Dermis blood vessel endothelial cell (primary cell): ENCODE results near the gene TBC1D30. TPM values are rescaled to one million over a fixed set of nuclear protein-coding genes. Genes with fewer than 3 reads are reported as not detected.
"Not testable (repeated sequence)": the region's sequence is repeated elsewhere in the genome, so short reads cannot be mapped to it uniquely, and the experiment has no call there.

Experiments used
- DNase-seq: peaks from one replicate; pipeline ENCODE4 v3.0.0; 2010
- total RNA-seq: library from RNA; depleted of rRNA; stranded (reverse); fragments of >200 nt; gene quantifications from 2 replicates; pipeline ENCODE4 v1.2.3, GENCODE V29; 2014

TBC1D30 gene
- total RNA-seq, 1 donor from 2014 or later = 19.6 TPM

DNA sequence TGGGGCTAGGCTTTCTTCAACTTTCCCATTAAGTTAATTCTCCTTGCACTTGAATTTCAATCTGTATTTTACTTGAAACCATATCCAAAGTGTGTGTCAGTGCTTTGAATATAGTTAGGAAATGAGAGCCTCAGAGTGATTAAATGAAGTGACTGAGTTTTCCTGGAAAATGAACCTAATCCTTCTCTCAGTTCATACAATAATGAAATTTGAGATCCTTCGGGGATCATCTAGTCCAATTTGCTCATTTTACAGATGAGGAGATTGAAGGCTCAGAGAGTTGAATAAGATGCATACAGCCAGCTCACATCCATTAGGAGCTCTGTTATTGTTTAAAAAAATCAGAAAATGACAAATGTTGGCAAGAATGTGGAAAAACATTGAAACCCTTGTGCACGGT, 18.3 kb upstream of the TBC1D30 start:
- no peak for DNase-seq

DNA sequence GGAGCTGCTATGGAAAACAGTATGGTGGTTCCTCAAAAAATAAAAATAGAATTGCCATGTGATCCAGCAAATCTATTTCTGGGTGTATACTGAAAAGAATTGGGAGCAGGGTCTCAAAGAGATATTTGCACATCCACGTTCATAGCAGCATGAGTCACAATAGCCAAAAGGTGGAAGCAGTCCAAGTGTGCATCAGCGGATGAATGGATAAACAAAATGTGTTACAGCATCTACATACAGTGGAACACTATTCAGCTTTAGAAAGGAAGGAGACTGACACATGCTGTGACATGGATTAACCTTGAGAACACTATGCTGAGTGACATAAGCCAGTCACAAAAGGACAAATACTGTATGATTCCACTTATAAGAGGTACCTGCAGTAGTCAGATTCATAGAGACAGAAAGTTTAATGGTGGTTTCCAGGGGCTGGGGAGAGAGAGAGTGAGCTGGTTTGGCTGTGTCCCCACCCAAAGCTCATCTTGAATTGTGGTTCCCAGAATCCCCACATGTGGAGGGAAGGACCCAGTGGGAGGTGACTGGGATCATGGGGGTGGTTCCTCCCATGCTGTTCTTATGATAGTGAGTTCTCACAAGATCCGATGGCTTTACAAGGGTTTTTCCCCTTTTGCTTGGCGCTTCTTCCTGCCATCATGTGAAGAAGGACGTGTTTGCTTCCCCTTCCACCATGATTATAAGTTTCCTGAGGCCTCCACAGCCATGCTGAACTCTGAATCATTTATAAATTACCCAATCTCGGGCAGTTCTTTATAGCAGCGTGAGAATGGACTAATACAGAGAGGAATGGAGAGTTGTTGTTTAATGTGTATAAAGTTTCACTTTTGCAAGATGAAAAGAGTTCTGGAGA, 17.6 kb upstream of the TBC1D30 start:
- DNase-seq = peak; percentile 68

DNA sequence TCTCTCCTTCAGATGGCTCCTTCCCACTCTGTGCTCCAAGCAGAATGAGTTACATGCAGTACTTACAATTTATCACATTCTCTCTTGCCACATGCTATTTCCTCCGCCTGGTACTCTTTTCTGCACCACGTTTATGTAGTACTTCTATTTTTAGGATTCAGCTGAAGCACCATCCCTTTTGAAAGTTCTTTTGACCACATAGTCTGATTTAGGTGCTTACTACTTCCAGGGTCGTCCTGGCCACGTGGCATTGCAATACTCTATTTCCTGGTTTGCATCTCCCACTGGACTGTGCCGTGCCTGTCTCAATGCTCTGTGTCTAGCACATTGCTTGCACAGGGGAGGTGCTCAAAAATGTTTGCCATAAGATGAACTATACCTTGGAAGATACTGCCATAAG, 16.3 kb upstream of the TBC1D30 start:
- DNase-seq = no peak

DNA sequence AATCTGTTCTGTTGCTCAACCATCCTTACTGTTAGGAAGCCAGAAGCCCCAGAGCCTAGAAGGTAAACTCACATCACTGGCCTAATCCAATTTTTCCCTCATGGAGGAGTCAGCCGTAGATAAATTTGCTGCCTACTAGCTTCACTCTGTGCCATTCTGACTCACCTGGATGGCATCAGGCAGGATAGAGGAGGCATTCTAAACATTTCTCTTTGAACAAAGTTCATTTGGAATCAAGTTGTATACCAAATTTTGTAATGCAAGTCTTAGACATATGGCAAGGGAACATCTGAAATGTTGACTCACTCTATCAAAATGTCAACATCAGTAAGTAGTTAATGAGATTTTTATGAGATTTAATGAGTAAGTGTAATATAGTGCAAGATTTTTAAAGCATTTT, 13.6 kb upstream of the TBC1D30 start:
- no peak for DNase-seq

DNA sequence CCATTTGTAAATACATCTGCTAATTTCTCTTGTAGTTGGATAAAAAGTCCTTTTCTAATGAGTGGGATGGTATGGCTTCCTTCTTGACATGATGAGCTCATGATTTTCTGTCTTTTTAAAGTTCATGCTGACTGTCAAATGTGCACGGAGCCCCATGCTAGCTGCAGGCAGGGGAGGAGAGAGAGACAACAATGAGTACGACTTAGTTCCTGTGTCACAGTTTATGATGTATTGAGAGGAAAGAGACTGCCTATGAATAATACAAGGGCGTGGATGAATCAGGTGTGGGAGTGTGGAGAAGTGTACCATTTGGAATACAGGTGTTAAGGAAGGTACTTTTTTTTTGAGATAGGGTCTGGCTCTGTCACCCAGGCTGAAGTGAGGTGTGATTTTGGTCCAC, 10.7 kb upstream of the TBC1D30 start:
- no peak for DNase-seq

DNA sequence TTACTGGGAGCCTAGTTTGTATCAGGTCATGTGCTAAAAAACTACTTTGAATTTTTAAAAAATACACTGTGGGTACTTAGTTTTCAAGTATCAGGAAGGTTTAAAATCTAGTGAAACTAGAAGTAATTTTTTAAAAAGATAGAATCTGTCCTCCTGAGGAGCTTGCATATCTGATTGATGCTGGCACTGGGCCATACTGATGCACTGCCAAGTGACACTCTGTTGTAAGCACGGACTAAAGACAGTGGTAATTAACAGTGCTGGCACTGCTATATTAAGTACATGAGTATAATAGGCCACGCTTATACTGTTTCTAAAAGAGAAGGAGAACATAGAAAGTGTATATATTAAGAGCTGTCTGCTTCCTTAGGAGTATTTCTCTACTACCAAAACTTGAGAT, 10.0 kb upstream of the TBC1D30 start:
- no peak for DNase-seq

DNA sequence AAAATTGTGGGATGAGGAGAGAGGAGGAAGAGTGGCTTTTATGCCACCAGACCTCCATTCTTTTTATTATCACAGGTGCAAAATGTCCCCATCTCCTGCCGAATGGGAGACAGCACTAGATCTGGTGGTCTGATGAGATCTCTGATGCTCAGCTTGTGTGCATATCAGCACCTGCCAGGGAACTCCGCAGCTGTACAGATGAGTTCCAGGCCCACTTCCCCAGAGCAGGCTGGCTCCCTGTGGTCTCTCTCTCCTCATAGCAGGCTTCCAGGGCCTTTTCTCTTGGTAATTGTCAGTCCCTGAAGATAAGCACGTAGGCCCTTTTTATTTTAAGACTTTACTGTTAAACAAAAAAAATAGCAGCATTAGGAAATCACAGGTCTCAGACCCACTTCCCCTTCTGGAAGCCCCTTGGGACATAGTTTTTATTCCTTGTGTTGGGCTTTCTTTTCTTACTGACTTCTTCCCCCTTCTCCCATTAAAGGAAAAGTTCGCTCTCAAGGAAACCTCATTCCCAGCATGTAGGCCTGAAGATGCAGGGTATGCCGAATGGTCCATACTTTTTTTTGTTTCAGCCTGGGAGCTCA, 4.5 kb upstream of the TBC1D30 start:
- DNase-seq = no peak

DNA sequence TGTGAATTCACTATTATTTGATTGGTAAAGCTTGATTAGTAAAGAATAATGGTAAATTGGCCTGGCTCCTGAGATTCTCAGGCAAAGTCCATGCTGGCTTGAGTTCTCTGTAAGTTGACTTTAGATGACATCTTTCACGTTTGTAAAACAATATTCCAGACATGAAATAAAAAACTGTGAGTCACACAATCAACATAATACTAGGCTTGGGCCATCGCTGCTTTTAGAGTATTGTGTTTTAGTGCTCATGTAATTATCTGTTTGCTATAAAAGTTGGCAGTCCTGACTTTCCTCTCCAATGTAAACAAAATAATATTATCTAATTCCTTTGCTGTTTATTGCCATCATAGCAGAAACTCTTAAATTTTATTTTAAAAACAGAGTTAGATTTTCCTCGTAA, 3.9 kb upstream of the TBC1D30 start:
- DNase-seq = no peak

DNA sequence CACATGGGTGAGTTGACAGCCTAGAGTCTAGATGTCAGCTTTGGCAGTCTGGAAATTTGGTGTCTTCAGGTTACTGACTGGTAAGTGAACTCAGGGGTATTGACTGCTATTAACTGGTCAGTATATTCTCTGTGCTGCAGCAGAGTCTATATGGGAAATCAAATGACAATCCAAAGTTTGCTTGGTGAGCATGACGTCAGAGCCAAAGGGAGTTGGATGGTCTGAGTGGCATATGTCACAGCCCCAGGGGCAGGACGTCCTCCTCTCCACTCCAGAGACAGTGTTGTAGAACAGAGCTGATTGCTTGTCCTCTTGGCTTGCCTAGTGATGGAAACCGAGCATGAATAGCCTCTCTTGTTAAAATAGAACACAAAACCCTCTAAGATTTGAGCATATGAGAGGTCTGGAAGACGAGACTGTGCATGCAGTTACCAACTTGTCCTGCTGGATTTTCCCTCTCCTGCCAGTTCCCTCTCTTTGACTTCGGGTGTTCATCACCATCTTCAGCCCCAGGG, 3.3 kb upstream of the TBC1D30 start:
- DNase-seq = no peak

DNA sequence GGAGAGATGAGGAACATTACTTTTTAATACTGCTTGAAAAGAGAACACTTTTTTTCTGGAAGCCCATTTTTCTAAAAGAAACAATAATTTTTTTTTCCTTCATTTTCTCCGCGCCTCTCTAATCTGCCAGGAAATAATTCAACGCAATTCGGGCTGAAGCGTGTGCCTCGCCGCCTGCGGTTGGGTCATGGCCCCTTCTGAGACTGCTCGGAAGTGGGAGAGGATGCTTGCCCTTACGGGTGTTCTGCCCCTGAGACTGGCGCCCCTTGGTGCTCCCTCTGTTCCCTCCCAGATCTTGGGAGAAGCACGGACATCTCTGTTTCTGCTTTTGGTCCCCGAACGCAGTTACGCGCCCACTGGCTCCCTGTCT, 332 bp upstream of the TBC1D30 start:
- DNase-seq = no peak

DNA sequence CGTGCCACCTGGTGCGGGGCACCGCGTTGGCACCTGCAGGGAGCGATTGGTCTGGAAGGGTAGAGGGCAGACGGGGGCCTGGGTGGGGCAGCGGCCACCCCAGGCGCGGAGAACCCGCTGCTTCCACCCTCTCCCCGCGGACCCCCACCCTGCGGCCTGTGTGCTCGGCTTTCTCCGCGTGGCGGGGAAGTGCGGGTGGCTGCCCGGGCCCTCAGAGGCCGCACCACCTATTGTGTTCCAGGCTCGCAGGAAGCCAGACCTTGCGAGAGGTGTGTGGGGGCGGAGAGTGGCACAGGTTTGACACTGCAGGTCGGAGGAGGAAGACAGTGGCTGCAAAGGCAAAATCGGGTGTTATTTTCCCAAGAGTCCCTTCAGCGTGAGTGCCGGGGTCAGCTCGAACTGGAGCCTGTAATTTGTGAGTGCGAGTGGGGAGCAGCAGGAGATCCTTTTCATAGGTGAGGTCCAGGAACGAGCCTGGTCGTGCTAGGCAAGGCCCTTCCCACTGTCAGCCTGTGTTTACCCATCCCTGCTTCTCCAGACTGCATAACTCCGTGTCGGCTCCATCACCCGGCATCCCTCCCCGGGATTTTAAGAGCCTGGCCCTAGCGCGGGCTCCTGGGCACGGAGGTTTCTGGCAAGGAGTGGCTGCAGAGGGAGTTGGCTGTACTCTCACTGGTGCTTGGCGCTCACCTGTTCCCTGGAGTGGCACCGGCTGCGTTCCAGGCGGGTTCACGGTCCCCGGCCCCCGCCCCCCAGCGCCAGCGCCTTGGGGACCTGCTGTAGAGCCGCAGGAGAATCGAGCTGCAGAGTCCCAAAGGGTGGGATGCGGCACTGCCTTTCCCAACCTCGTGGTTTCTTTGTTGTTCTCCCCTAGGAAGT, 935 bp downstream of the TBC1D30 start:
- peak; percentile 2 for DNase-seq

DNA sequence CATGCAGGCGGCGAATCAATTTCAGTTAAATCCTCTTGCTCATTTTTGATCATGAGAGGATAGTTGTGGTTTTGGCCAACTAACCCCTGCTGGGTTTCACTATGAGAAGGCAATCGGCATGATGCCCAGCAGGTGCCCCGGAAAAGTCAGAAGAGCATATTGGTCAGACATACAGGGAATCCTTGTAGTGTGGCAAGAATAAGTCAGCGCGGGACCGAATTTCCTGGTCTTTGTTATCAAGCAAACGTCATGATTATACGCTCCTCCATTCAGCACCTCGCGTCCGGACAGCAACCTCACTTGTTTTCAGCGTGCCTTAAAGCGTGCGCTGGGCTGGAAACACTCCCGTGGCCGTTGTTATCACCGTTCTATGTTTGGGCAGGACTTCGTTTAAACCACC, 1.8 kb downstream of the TBC1D30 start:
- DNase-seq = peak; percentile 86

DNA sequence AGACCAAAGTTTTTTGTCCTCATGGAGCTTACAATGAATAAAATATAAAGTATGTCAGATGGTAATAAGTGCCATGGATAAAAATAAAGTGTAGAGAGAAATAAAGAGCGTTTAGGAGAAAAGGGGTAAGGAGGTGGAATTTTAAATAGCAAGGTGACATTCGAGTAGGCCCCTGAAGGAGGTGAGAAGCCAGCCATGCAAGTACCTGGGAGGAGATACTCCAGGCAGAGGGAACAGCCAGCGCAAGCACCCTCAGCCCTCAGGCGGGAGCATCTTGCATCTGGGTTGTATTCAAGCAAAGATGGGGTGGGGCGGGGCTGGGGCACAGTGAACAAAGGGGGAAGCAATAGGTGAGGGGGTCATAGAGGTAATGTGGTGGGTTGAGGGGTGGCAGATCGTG, 4.3 kb downstream of the TBC1D30 start:
- DNase-seq = no peak

DNA sequence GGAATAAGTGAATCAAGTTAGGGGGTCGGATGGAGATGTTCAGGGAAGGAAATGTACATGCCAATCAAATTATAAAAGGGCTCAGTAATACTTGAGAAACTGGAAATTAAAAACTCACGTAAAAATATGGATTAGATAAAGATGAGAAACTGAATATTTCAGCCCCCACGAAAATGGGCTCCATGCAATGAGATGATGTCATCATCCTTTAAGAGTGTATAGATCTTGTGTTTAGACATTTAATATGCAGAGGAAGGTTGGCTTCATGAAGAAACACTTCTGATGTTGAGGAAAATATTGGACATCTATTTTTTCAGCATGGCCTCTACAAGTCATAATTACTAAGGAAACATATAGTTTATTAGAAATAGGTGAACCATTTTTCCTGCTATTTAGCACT, 9.5 kb downstream of the TBC1D30 start:
- no peak for DNase-seq

DNA sequence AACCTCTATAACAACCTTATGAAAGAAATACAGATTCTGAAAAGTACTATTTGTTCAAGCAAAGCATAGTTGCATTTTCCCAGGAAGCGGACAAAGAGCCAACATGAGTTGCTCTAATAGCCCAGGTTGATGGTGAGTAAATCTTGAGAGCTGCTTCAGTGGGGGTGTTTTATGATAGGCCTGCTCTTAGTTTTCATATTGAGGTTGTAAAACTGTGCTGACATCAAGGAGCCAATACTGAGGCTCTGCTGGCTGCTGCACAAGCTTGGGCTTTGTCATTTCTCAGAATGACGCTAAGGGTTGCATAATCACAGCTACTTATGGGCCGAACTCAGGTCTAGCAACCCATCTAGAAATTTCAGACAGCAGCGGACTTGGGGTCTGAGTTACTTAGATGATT, 11.5 kb downstream of the TBC1D30 start:
- DNase-seq = no peak

DNA sequence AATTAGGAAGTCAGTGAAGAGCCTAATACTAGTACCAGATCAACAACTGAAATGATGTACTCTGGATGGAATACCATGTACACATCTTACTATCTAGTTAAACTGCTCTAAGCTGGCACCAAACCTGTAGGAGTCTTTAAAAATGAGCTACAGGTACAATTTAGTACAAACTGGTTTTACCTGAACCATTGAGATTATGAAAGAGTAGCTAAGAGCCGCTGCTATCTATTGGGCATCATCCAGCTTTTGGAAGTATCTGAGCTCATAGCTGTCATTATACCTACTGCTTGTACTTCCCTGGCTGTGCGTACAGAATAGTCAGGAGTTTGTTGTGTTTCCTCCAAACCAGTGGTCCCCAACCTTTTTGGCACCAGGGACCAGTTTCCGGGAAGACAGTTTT, 12.4 kb downstream of the TBC1D30 start:
- no peak for DNase-seq

DNA sequence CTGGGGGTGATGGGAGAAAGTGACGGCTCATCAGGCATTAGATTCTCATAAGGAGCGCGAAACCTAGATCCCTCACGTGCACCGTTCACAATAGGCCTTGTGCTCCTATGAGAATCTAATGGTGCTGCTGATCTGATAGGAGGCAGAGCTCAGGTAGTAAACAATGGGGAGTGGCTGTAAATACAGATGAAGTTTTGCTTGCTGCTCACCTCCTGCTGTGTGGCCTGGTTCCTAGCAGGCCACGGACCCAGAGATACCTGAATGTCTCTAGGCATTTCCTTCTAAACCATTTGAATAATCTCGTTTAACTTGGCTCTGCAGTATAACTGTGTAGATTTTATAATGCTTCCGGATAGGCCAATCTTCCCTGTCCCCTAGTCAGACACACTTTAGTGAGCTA, 13.0 kb downstream of the TBC1D30 start:
- no peak for DNase-seq

DNA sequence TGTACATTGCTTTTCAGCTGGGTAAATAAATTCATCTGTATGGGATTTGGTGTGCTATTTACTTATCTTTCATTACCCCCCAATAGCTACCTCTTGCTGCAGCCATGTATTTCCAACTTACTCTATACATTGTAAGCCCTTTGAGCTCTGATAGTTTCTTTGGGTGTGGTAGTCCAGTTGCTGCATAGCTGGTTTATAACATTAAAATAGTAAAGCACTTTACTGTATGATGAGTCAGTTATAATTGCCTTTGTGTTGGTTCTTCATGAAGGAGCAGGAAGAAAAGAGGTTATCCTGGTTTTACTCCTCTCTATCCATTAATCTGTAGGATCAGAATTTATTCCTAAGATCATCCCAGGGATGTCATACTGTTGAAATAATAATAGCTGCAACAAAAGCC, 15.7 kb downstream of the TBC1D30 start:
- no peak for DNase-seq

DNA sequence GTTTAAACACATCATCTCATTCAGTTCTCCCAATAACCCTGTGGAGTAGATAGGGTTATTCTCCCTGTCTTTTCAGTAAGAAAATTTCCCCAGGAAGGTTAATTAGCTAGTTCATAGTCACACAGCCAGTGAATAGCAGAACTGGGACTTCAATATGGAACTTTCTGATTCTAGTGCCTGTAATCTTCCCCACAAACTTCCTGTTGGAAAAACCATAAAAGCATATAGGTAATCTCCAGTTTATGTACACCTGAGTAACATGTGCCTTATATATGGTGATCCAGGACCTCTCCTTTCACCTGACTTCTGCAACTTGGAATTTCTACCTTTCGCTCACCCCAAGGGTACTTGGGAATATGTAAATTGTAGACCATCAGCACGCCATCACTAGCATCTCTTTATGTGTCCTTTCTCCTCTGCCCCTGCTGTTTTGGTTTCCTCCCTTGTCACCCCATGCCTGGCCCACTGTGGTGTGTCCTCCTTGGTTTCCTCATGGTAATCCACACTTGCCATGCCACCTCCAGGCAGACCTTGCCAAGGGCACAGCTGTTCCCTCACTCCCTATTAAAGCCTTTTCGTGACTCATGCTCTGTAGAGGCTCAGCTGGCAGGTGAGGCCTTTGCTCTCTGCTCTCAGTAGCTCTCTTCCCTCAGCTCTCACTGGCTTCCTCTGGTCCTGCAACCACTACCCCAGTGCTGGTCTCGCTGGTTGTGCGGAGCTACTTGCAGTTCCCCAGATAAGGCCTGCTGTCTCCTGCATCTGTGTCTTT, 16.7 kb downstream of the TBC1D30 start:
- DNase-seq = no peak

DNA sequence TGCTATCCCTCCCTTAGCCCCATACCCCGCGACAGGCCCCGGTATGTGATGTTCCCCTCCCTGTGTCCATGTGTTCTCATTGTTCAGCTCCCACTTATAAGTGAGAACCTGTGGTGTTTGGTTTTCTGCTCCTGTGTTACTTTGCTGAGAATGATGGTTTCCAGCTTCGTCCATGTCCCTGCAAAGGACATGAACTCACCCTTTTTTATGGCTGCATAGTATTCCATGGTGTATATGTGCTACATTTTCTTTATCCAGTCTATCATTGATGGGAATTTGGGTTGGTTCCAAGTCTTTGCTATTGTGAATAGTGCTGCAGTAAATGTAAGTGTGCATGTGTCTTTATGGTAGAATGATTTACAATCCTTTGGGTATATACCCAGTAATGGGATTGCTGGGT, 24.0 kb downstream of the TBC1D30 start:
- DNase-seq = not testable (repeated sequence)

DNA sequence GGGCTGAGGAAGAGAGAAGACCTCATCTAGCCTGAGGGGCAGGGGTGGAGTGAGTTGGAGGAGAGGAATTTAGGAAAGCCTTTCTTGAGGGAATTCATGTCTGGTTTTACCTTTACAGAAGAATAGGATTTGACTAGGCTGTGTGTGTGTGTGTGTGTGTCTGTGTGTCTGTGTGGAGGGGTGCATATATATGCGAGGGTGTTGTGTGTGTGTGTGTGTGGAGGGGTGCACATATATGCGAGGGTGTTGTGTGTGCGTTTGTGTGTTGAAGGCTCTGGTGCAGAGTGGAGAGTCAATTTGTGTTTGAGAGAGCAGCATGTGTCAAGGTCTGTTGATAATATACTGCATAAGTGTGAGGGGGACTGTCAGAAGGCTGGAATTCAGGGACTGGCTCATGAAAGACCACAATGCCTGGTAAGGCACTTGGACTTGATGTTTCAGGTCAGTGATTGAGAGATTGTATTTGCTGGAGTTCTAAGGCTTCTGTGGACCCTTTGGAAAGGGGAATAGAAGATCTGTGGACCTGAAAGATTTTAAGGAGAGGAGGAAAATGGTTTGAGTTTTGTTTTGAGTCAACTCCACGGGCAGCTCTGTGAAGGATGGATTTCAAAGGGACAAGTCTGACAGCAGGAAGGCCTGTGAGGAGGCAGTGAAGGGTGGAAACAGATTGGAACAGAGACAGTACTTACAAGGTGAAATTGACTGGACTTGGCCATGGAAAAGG, 34.6 kb downstream of the TBC1D30 start:
- no peak for DNase-seq

DNA sequence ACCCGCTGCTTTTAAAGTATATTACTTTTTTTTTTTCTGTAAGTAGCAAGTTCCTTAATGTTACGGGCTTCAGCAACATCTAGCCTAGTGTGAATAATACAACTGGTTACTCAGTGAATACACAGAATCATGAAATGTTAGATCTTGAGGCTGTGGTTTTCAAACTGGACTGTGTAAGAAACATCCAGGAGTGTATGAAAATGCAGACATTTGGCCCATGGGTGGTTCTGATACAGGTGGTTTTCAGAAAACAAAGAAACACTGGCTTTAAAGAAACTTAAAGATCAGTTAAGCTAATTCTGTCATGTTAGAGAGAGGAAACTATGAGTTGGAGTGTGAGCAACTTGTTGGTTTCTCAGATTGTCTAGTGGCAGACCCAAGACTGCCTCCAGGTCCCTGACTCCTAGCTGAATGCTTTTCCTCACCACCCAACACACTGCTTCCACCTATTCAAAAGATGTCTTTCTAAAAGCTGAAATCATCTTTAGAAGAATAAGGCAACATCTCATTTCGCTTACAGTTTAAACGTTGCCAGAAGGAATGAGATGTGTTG, 36.1 kb downstream of the TBC1D30 start:
- no peak for DNase-seq
